GM12878 (cell line): ENCODE measurements around the gene INTS2. TPM values are rescaled to one million over a fixed set of nuclear protein-coding genes. Genes with fewer than 3 reads are reported as not detected.
A peak's percentile ranks its signal among the peaks of the same experiment; 100 is the strongest.

Source experiments
- ATAC-seq: fragments of 200-7000 bp; cut with Tn5 transposase; 3 replicates; pipeline ENCODE4 v1.9.1; 2020; ENCODE audit warnings: mild to moderate bottlenecking, moderate library complexity
- BruUV-seq: library from RNA; stranded (reverse); fragments of 400-500 nt; replicated peaks from 2 replicates; lab custom pipeline; 2021; lab: Mats Ljungman, UMichigan
- CTCF ChIA-PET: fragments of 300-600 bp; sonication (Branson Sonifier 250); formaldehyde crosslinking; extraction: SDS; loops from one replicate; lab custom pipeline; 2021; ENCODE audit warnings: inconsistent platforms; lab: Yijun Ruan, JAX
- POLR2A ChIA-PET: fragments of 350-600 bp; formaldehyde crosslinking; extraction: SDS; loops from one replicate; lab custom pipeline; 2021; ENCODE audit warnings: inconsistent platforms; lab: Charles Lee
- RAD21 ChIA-PET: fragments of 300-600 bp; sonication (Branson Sonifier 250); formaldehyde crosslinking; loops from one replicate; lab custom pipeline; 2023; ENCODE audit warnings: antibody characterized with exemption; ENCODE audit not compliant: unreplicated experiment; lab: Charles Lee
- SMC1A ChIA-PET: fragments of 300-600 bp; sonication (Branson Sonifier 250); formaldehyde crosslinking; loops from one replicate; lab custom pipeline; 2023; ENCODE audit not compliant: unreplicated experiment, uncharacterized antibody; lab: Charles Lee
- DNase-seq: peaks from one replicate; pipeline ENCODE4 v3.0.0-alpha.2; 2011; ENCODE audit warnings: low read depth, low spot score
- FAIRE-seq: peaks from 3 replicates; lab custom pipeline; 2011; peaks lifted over from hg19 to GRCh38; lab: Jason Lieb, UNC
- H2AFZ ChIP-seq: 2 replicates; pipeline ENCODE4 v1.6.0; 2011; ENCODE audit warnings: low read depth, low read length, control low read depth; ENCODE audit not compliant: control insufficient read depth
- H3K27ac ChIP-seq: 2 replicates; pipeline ENCODE4 v1.5.1; 2011; ENCODE audit warnings: control low read depth; ENCODE audit not compliant: control insufficient read depth, insufficient read depth
- H3K27me3 ChIP-seq, 2 experiments: replicated peaks in 1 of 2; 2 replicates each; pipeline versions ENCODE4 v1.6.0 to v1.6.1; 2011; ENCODE audit warnings: low read length in 1 of 2; ENCODE audit not compliant: control insufficient read depth in 2 of 2, insufficient read depth in 2 of 2
- H3K36me3 ChIP-seq, 2 experiments: 2 replicates each; pipeline ENCODE4 v1.5.1; 2011; ENCODE audit warnings: low read length in 1 of 2; ENCODE audit not compliant: control insufficient read depth in 2 of 2, insufficient read depth in 2 of 2
- H3K4me1 ChIP-seq: 2 replicates; pipeline ENCODE4 v1.6.1; 2011; ENCODE audit warnings: mild to moderate bottlenecking, low read length, moderate library complexity, mixed read lengths; ENCODE audit not compliant: control insufficient read depth, insufficient read depth
- H3K4me2 ChIP-seq: 2 replicates; pipeline ENCODE4 v1.6.0; 2011; ENCODE audit warnings: control low read depth; ENCODE audit not compliant: control insufficient read depth, insufficient read depth
- H3K4me3 ChIP-seq: fragments of 200-600 bp; sonication (generic); 2 replicates; pipeline ENCODE4 v1.5.1; 2016
- H3K79me2 ChIP-seq: 2 replicates; pipeline ENCODE4 v1.6.0; 2011; ENCODE audit warnings: low read length; ENCODE audit not compliant: control insufficient read depth, insufficient read depth
- H3K9ac ChIP-seq: 2 replicates; pipeline ENCODE4 v1.8.0; 2011; ENCODE audit warnings: low read length, control low read depth, mixed read lengths; ENCODE audit not compliant: control insufficient read depth, insufficient read depth
- H3K9me3 ChIP-seq: replicated peaks from 3 replicates; pipeline ENCODE4 v1.5.1; 2011; ENCODE audit warnings: mild to moderate bottlenecking, low read length; ENCODE audit not compliant: control insufficient read depth, insufficient read depth
- H4K20me1 ChIP-seq: 2 replicates; pipeline ENCODE4 v1.6.0; 2011; ENCODE audit not compliant: control insufficient read depth, insufficient read depth
- BACH1 ChIP-seq: fragments of 450-650 bp; IDR thresholded peaks from 2 replicates; pipeline ENCODE4 v1.6.1; 2017; ENCODE audit warnings: mild to moderate bottlenecking, borderline replicate concordance
- DPF2 ChIP-seq: fragments of 450-650 bp; IDR thresholded peaks from 2 replicates; pipeline ENCODE4 v1.6.1; 2017; ENCODE audit warnings: mild to moderate bottlenecking
- EP300 ChIP-seq, 2 experiments: fragments of 150-350 bp in 1 of 2; IDR thresholded peaks; 2 replicates each; pipeline ENCODE4 v1.6.1; 2011 to 2012; ENCODE audit warnings: low read depth in 2 of 2, low read length in 2 of 2, borderline replicate concordance in 1 of 2, improper control_type of control experiment in 1 of 2, inconsistent platforms in 1 of 2; ENCODE audit not compliant: control insufficient read depth in 1 of 2
- FOS ChIP-seq: IDR thresholded peaks from 3 replicates; pipeline ENCODE4 v1.6.1; 2011; ENCODE audit warnings: borderline replicate concordance; ENCODE audit not compliant: insufficient read length; ENCODE audit errors: extremely low read depth
- GABPA ChIP-seq: IDR thresholded peaks from 2 replicates; pipeline ENCODE4 v1.6.1; 2014; ENCODE audit warnings: antibody characterized with exemption, low read depth, mild to moderate bottlenecking, inconsistent platforms
- MTA2 ChIP-seq: fragments of 450-650 bp; IDR thresholded peaks from 2 replicates; pipeline ENCODE4 v1.6.1; 2016; ENCODE audit warnings: low read depth, mild to moderate bottlenecking, moderate library complexity
- MTA3 ChIP-seq: IDR thresholded peaks from 2 replicates; pipeline ENCODE4 v1.6.1; 2012; ENCODE audit warnings: low read length, inconsistent platforms, borderline replicate concordance
- NBN ChIP-seq: fragments of 450-650 bp; IDR thresholded peaks from 2 replicates; pipeline ENCODE4 v1.6.1; 2016
- NFIC ChIP-seq: IDR thresholded peaks from 2 replicates; pipeline ENCODE4 v1.6.1; 2012; ENCODE audit warnings: low read depth, mild to moderate bottlenecking, inconsistent platforms, low read length, moderate library complexity
- RAD21 ChIP-seq: IDR thresholded peaks from 2 replicates; pipeline ENCODE4 v1.6.1; 2011; ENCODE audit warnings: mild to moderate bottlenecking, low read depth, low read length, moderate library complexity; ENCODE audit not compliant: insufficient read depth
- REST ChIP-seq: IDR thresholded peaks from 2 replicates; pipeline ENCODE4 v1.6.1; 2012; ENCODE audit warnings: mild to moderate bottlenecking, low read depth, low read length
- SIX5 ChIP-seq: IDR thresholded peaks from 2 replicates; pipeline ENCODE4 v1.6.1; 2011; ENCODE audit warnings: mild to moderate bottlenecking, low read depth, low read length, moderate library complexity; ENCODE audit not compliant: severe bottlenecking
- TBL1XR1 ChIP-seq: IDR thresholded peaks from 2 replicates; pipeline ENCODE4 v1.6.1; 2012; ENCODE audit warnings: low read depth, low read length, improper control_type of control experiment
- TCF7 ChIP-seq: IDR thresholded peaks from 2 replicates; pipeline ENCODE4 v1.6.1; 2014; ENCODE audit warnings: antibody characterized with exemption, borderline replicate concordance
- ZBED1 ChIP-seq: IDR thresholded peaks from 2 replicates; pipeline ENCODE4 v1.6.1; 2016; ENCODE audit warnings: borderline replicate concordance
- WGBS: methylation state at CpG from one replicate; pipeline ENCODE4 v1.1.6; 2016; ENCODE audit warnings: low lambda C conversion rate; ENCODE audit not compliant: insufficient replicate concordance, insufficient coverage; ENCODE audit errors: missing lambda C conversion rate; 5-methylcytosine and 5-hydroxymethylcytosine counted together
- in situ Hi-C: fragments of 300-500 bp; cut with MboI; formaldehyde crosslinking; loops from 9 replicates; pipeline ENCODE4 v1.14.3; 2018; ENCODE audit warnings: mixed read lengths
- intact Hi-C: fragments of 100-400 bp; cut with micrococcal nuclease; formaldehyde crosslinking; loops from one replicate; pipeline ENCODE4 v1.14.2; 2022; ENCODE audit not compliant: unreplicated experiment
- polyA plus RNA-seq, 11 experiments: library from polyadenylated mRNA; depleted of rRNA in 4 of 11; unstranded in 6 of 11; stranded (reverse) in 5 of 11; fragments of >200 nt; fragmentation: Nextera tagmentation in 4 of 11; fragmentation: Illumina TruSeq in 1 of 11; extraction: Ambion mirVana in 4 of 11; extraction: Trizol in 1 of 11; gene quantifications; 1 replicate in 1 of 11; 2 replicates in 10 of 11; pipeline versions ENCODE4 v1.2.1 to v1.2.3, GENCODE V29; 2011 to 2016; ENCODE audit warnings: inconsistent platforms in 2 of 11, missing spikeins in 2 of 11, low read depth in 1 of 11
- total RNA-seq, 4 experiments: library from RNA; depleted of rRNA in 3 of 4; stranded (reverse); fragments of >200 nt in 3 of 4; fragmentation: Illumina TruSeq in 1 of 4; extraction: Trizol in 1 of 4; gene quantifications; 2 replicates each; pipeline versions ENCODE4 v1.2.1 to v1.2.3, GENCODE V29; 2013 to 2021
- TF ChIP-seq, protein P1 (sequence below): IDR thresholded peaks from 2 replicates; pipeline ENCODE4 v1.6.1; 2012; ENCODE audit warnings: low read depth, low read length, improper control_type of control experiment
- TF ChIP-seq, protein P2 (sequence below): IDR thresholded peaks from 2 replicates; pipeline ENCODE4 v1.6.1; 2011; ENCODE audit warnings: borderline replicate concordance, low read depth, mild to moderate bottlenecking, moderate library complexity, low read length; ENCODE audit not compliant: insufficient read depth, poor library complexity, severe bottlenecking

INTS2 gene
- total and polyA plus RNA-seq, 10 of the 15 experiments (the other 5 are each of a cell fraction or from before 2014, with no cell fraction given) = 2.8 to 22.2 (median 11.6) TPM

DNA sequence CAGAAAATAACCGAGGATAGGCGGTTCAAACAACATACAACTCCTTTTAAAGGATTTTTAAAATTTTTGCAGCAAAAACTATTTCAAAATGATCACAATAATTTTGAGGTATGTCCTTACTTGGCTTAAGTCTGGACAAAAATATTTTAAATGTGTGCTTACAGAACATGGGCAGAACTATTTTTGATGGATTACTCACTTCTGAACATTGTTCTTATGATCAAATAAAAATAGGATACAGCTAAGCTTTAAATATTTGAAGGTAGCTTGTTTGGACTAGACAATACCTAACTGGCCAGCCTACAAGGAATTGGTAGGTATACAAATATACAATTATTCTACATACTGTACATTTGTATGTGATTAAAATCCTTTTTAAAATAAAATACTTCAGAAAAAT lies 14.3 kb upstream of the INTS2 start (continued):
- TF ChIP-seq EP300 (IDR thresholded peaks at IDR 0.05; ENCODE audit: borderline replicate concordance in 1 of 2, control insufficient read depth in 1 of 2, low read depth in 2 of 2, low read length in 2 of 2) (no peak), MTA2 (no peak), NBN (no peak), MTA3 (no peak), DPF2 (no peak)

DNA sequence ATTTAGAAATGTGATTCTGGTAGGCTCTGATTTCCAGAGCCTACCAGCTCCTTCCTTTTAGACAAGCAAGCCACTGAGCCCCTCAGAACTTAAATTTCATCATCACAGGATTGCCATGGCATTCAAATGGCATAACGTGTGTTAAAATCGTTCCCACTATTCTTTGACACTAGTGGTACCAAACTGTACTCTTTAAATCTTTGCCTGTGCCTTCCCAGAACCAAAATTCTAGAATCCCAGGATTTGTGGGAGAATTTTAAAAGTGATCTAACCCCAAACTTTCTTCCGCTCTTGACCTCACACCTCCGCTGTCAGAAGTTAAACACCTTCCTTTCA lies 287 bp upstream of the INTS2 start:
- ChIA-PET SMC1A (interaction anchor here (0.7 to 1.4 kb wide), 2 partner anchors 35 to 181 kb away, joined by 3 to 4 read pairs; no protein-coding TSS in a partner anchor), POLR2A (no interaction called here), RAD21 (no interaction called here), CTCF (interaction anchor here (1.0 to 2.1 kb wide), 2 partner anchors 181 to 185 kb away, joined by 6 to 7 read pairs; no protein-coding TSS in a partner anchor)
- intact Hi-C loops = no loop called here
- Histone ChIP-seq H3K36me3 (peaks cover 0 to 6% of the 10 kb centered on the region in 2 experiments; a peak in 1 of 4 replicates), H3K4me2 (peak overlapping the region; percentile 75), H3K9ac (peak overlapping the region; percentile 91; the same call in 1 of the 2 replicates), H3K27ac (peak overlapping the region; percentile 63; the same call in 1 of the 2 replicates), H3K4me1 (peaks cover 5% of the 10 kb centered on the region; the same call in 1 of the 2 replicates), H3K27me3 (no peaks in the 10 kb centered on the region), H2AFZ (peak overlapping the region; percentile 82), H3K79me2 (peaks cover 14% of the 10 kb centered on the region), H3K9me3 (no peaks in the 10 kb centered on the region), H3K4me3 (peak overlapping the region; percentile 88), H4K20me1 (no peaks in the 10 kb centered on the region)
- 52% methylated on average over 4 of the region's 4 CpGs for WGBS
- no TSS peak for BruUV-seq
- ATAC-seq (no peak), DNase-seq (no peak), FAIRE-seq (no peak)
- in situ Hi-C loops = no loop called here
- no peak for TF ChIP-seq REST
- TF ChIP-seq, protein P1, sequence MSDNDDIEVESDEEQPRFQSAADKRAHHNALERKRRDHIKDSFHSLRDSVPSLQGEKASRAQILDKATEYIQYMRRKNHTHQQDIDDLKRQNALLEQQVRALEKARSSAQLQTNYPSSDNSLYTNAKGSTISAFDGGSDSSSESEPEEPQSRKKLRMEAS = no peak
- TF ChIP-seq GABPA = no peak
- TF ChIP-seq EP300 (IDR thresholded peaks at IDR 0.05; ENCODE audit: borderline replicate concordance in 1 of 2, control insufficient read depth in 1 of 2, low read depth in 2 of 2, low read length in 2 of 2) = 0 out of 4 replicates have a peak, but pooled peaks of 1 of the 2 experiments have one; percentile 1
- TF ChIP-seq, protein P2, sequence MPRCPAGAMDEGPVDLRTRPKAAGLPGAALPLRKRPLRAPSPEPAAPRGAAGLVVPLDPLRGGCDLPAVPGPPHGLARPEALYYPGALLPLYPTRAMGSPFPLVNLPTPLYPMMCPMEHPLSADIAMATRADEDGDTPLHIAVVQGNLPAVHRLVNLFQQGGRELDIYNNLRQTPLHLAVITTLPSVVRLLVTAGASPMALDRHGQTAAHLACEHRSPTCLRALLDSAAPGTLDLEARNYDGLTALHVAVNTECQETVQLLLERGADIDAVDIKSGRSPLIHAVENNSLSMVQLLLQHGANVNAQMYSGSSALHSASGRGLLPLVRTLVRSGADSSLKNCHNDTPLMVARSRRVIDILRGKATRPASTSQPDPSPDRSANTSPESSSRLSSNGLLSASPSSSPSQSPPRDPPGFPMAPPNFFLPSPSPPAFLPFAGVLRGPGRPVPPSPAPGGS = no peak
- no peak for TF ChIP-seq BACH1
- no peak for TF ChIP-seq RAD21
- TF ChIP-seq TCF7 = no peak
- TF ChIP-seq TBL1XR1 = no peak
- no peak for TF ChIP-seq SIX5
- no peak for TF ChIP-seq ZBED1
- TF ChIP-seq MTA3 = peak; percentile 0; the same call in 1 of the 2 replicates
- no peak for TF ChIP-seq FOS
- TF ChIP-seq NFIC = no peak
